ENCODE measurements around the gene NTRK2.

DNA sequence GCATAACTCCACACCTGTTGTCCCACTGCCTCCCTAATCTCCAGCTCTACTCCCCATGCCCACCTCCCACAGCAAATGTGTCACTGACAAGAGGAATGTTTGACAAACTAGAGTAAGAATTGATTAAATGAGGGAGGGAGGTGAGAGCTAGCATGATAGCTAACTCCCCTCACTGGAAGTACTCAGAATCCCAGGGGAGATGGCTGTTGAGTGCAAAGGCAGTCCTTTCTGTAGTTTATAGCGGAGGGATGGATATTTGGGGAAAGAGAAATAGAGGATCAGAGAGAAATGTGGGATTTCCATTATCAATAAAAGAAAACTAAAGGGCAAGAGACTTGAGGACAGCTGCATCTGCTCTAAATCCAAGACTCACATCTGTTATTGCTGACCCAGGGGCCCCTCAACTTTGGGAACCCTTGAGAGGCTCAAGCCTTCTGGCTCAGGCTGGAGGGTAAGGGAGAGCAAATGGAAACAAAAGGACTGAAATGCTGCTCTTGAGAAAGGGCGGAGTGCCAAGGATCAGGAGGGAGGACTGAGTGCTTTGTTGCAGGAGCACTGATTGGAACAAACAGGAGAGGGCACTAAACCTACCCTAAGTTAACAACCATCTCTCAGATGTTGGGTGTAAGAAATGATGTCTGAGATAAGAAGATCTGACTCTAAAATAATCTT, 372.1 kb downstream of the NTRK2 start:
- TF ChIP-seq, protein P1, sequence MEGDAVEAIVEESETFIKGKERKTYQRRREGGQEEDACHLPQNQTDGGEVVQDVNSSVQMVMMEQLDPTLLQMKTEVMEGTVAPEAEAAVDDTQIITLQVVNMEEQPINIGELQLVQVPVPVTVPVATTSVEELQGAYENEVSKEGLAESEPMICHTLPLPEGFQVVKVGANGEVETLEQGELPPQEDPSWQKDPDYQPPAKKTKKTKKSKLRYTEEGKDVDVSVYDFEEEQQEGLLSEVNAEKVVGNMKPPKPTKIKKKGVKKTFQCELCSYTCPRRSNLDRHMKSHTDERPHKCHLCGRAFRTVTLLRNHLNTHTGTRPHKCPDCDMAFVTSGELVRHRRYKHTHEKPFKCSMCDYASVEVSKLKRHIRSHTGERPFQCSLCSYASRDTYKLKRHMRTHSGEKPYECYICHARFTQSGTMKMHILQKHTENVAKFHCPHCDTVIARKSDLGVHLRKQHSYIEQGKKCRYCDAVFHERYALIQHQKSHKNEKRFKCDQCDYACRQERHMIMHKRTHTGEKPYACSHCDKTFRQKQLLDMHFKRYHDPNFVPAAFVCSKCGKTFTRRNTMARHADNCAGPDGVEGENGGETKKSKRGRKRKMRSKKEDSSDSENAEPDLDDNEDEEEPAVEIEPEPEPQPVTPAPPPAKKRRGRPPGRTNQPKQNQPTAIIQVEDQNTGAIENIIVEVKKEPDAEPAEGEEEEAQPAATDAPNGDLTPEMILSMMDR (IDR thresholded peaks at IDR 0.05; ENCODE audit: low read length): no peak
- TF ChIP-seq EZH2 (IDR thresholded peaks at IDR 0.05; ENCODE audit: borderline replicate concordance, low read length): no peak
